H1 (cell line): Measurements from ENCODE around the gene TSPAN6.

Experiments used
- BRCA1 ChIP-seq: IDR thresholded peaks from 2 replicates; pipeline ENCODE4 v1.6.1; 2012; ENCODE audit warnings: low read depth, low read length, improper control_type of control experiment
- CEBPB ChIP-seq: IDR thresholded peaks from 2 replicates; pipeline ENCODE4 v1.6.1; 2012; ENCODE audit warnings: low read depth, low read length
- CHD2 ChIP-seq: IDR thresholded peaks from 2 replicates; pipeline ENCODE4 v1.6.1; 2012; ENCODE audit warnings: low read length, improper control_type of control experiment
- EZH2 ChIP-seq: fragments of 200-600 bp; sonication (generic); IDR thresholded peaks from 2 replicates; pipeline ENCODE4 v1.7.1; 2012; ENCODE audit warnings: low read depth, mild to moderate bottlenecking, moderate library complexity, low read length, inconsistent platforms; ENCODE audit not compliant: severe bottlenecking
- GTF2F1 ChIP-seq: IDR thresholded peaks from 2 replicates; pipeline ENCODE4 v1.6.1; 2012; ENCODE audit warnings: low read depth, low read length, improper control_type of control experiment, borderline replicate concordance
- POLR2A ChIP-seq, 2 experiments: IDR thresholded peaks; 1 replicate in 1 of 2; 2 replicates in 1 of 2; pipeline ENCODE4 v1.6.1; 2011; ENCODE audit warnings: low read depth in 2 of 2, low read length in 2 of 2, mild to moderate bottlenecking in 2 of 2; ENCODE audit errors: control extremely low read depth in 1 of 2
- POLR2AphosphoS5 ChIP-seq: IDR thresholded peaks from 2 replicates; pipeline ENCODE4 v1.6.1; 2011; ENCODE audit warnings: low read depth, low read length
- RXRA ChIP-seq: IDR thresholded peaks from 2 replicates; pipeline ENCODE4 v1.6.1; 2011; ENCODE audit warnings: low read depth, mild to moderate bottlenecking, low read length, moderate library complexity; ENCODE audit not compliant: insufficient read depth
- TF ChIP-seq, protein P1 (sequence below), 3 experiments: IDR thresholded peaks; 1 replicate in 2 of 3; 2 replicates in 1 of 3; pipeline versions ENCODE4 v1.5.1 to v1.6.1; 2011; ENCODE audit warnings: low read length in 3 of 3, mild to moderate bottlenecking in 3 of 3, inconsistent platforms in 2 of 3, low read depth in 1 of 3, moderate library complexity in 1 of 3; ENCODE audit not compliant: insufficient read depth in 1 of 3; ENCODE audit errors: control extremely low read depth in 1 of 3
- TF ChIP-seq, protein P2 (sequence below): IDR thresholded peaks from 2 replicates; pipeline ENCODE4 v1.6.1; 2011; ENCODE audit warnings: low read depth, mild to moderate bottlenecking, low read length; ENCODE audit not compliant: insufficient read depth
- TF ChIP-seq, protein P3 (sequence below): IDR thresholded peaks from 2 replicates; pipeline ENCODE4 v1.6.1; 2012; ENCODE audit warnings: inconsistent platforms

DNA sequence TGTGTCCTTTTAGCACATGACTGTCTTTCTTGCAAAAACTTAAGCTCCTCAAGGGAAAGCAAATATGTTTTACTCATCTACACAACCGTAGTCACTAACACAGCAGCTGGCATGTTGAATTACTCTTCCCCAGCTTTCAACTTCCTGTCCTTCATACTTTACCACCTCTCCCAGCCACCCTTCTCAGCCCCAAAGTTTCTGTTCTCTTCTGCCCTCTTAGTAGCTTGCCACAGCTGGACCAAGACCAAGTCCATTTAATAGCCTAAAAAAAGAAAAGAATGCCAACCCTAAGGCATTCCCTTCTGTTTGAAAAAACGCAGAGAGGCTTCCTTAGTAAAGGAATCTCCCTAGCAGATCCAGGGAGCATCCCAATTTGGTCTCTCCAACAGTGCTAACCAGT lies 44.1 kb upstream of the TSPAN6 start:
- TF ChIP-seq, protein P1, sequence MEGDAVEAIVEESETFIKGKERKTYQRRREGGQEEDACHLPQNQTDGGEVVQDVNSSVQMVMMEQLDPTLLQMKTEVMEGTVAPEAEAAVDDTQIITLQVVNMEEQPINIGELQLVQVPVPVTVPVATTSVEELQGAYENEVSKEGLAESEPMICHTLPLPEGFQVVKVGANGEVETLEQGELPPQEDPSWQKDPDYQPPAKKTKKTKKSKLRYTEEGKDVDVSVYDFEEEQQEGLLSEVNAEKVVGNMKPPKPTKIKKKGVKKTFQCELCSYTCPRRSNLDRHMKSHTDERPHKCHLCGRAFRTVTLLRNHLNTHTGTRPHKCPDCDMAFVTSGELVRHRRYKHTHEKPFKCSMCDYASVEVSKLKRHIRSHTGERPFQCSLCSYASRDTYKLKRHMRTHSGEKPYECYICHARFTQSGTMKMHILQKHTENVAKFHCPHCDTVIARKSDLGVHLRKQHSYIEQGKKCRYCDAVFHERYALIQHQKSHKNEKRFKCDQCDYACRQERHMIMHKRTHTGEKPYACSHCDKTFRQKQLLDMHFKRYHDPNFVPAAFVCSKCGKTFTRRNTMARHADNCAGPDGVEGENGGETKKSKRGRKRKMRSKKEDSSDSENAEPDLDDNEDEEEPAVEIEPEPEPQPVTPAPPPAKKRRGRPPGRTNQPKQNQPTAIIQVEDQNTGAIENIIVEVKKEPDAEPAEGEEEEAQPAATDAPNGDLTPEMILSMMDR (IDR thresholded peaks at IDR 0.05; ENCODE audit: control extremely low read depth in 1 of 3, insufficient read depth in 1 of 3, low read depth in 1 of 3, low read length in 3 of 3) = no peak
- TF ChIP-seq POLR2AphosphoS5 (no peak), EZH2 (no peak), BRCA1 (no peak), CEBPB (no peak), POLR2A (IDR thresholded peaks at IDR 0.05; ENCODE audit: control extremely low read depth in 1 of 2, low read depth in 2 of 2, low read length in 2 of 2) (no peak), RXRA (no peak), CHD2 (no peak), GTF2F1 (no peak)
- TF ChIP-seq, protein P2, sequence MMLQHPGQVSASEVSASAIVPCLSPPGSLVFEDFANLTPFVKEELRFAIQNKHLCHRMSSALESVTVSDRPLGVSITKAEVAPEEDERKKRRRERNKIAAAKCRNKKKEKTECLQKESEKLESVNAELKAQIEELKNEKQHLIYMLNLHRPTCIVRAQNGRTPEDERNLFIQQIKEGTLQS = no peak
- TF ChIP-seq, protein P3, sequence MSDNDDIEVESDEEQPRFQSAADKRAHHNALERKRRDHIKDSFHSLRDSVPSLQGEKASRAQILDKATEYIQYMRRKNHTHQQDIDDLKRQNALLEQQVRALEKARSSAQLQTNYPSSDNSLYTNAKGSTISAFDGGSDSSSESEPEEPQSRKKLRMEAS = no peak
